ENCODE results near the gene HDAC4.

The HDAC4 gene

GRCh38 chr2:239429473-239430350 lies 28.9 kb upstream of the HDAC4 start:
- in situ Hi-C loops (cut with MboI; ENCODE audit: low sequenced_read_pairs): no loop called here

GRCh38 chr2:239425631-239426030 lies 24.8 kb upstream of the HDAC4 start:
- in situ Hi-C loops (cut with MboI; ENCODE audit: low sequenced_read_pairs): no loop called here

GRCh38 chr2:239424337-239425045 lies 23.7 kb upstream of the HDAC4 start:
- in situ Hi-C loops (cut with MboI; ENCODE audit: low sequenced_read_pairs): no loop called here

DNA sequence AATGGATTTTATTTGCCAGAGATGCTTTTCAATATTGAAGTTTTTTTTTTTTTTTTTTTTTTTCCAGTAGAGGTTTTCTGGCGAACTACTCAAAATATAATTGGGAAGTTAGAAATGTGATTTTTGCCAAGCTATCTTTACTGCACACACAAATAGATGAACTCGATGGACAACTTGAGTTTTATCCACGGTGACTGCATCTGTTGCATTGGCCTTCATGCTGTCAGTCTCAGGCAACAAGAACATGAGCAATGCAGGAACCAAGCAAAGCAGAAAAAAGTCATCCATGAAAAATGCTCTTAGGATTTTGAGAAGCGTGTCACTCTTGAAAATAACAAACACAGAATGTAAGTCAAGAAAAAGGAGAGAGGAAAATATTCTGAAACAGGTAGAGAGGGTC lies 22.7 kb upstream of the HDAC4 start:
- in situ Hi-C loops (cut with MboI; ENCODE audit: low sequenced_read_pairs): no loop called here

DNA sequence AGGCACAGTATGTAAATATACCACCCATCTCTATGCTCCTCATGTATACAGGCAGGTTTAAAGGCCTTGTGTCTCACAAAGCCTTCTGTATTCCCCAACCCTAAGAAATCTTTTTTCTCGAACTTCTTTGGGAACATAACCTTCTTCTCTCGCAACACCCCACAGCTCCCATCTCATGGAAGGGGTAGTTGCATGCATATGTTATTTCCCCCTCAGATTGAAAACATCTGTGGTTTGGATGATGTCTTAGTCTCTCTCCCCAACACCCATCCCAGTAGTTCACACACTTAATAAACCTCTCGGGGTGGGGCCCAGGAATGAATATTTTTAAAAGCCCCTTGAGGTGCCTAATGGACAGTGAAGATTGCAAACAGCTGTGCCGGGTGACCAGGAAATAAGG lies 21.0 kb upstream of the HDAC4 start:
- in situ Hi-C loops (cut with MboI; ENCODE audit: low sequenced_read_pairs): no loop called here

GRCh38 chr2:239420082-239420481 lies 19.3 kb upstream of the HDAC4 start:
- in situ Hi-C loops (cut with MboI; ENCODE audit: low sequenced_read_pairs): no loop called here

DNA sequence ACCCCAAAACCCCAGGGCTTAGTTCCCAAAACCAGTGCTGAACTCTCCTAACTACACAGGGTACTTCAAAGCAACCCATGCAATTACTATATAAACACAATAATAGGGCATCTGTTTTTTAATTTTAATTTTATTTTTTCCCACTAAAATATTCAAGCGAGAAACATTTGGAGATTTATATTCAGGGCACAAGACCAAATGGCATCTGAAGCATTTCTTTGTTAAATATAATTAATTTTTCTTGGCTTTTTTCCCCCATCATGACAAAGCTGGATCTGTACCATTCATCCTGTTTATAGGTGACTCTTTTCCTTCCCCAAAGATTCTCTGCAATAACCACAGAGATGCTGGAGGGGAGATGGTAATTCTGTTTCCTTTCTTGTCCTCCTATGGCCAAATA lies 18.1 kb upstream of the HDAC4 start:
- in situ Hi-C loops (cut with MboI; ENCODE audit: low sequenced_read_pairs): no loop called here

DNA sequence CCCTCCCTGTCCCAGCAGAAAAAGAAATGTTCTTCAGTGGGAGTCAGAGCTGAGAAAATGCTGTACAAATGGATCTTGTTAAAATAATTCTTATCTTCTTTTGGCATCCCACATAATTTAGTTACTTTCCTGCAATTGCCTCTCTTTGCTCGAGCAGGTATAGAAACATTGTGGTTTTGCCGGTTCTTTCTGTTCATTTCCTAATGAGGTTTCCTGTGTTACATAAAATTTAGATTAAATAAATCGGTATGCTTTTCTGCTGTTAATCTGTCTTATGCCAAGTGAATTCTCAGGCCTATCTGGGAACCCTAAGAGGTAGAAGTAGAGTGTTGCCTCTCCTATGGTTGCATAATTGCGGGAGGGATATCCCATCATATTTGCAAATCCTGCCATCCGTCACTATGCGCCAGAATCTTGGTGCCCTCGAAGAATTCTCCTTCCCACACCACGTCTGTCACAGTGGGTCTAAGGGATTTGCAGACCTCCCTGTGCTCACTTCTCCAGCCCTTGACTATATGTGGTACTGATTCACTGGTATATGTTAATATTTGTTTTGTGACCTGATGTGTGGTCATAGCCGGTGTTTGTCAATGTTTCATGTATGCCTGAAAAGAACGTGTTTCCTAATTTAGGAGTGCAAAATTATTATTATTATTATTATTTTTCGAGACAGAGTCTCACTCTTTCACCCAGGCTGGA lies 12.2 kb upstream of the HDAC4 start:
- in situ Hi-C loops (cut with MboI; ENCODE audit: low sequenced_read_pairs): no loop called here

- in situ Hi-C loops (cut with MboI; ENCODE audit: low sequenced_read_pairs): no loop called here
Measured at GRCh38 chr2:239411549-239412319, 10.9 kb upstream of the HDAC4 start.

DNA sequence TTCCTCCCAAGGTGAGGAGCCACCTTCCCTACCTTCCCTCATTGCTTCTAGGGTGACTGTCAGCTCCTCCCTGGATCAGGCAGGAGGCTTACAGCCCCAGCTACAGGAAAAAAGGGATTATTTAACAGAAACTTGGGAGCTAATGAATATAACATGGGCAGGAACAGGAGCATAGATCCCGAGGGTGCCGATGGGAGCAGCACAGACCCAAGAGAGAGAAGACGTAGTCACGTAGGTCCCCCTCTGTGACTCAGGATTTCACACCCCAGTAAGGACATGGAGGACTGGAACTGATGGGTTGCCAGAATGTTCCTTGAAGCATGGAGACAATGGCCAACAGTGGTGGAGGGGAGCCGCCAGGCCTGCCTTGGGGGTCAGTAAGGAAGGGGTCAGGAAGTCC lies 10.3 kb upstream of the HDAC4 start:
- in situ Hi-C loops (cut with MboI; ENCODE audit: low sequenced_read_pairs): no loop called here

DNA sequence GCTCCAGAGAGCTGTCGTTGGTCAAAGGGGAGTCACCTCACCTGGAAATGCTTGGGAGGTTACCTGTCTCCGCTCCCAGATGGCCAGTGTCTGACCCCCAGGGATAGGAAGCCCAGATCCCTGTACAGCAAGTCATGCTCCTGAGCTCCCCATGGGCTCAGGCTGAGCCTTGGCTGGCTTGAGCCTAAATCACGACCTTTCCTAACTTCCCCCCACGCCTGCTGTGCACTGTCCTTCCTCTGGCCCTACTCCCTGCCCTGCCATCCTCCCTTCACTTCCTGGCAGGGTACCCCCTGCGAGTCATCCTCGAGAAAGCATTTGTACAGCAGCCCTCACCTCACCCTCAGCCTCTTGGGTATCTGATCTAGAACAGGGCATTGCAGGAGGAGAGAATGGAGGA lies 9.2 kb upstream of the HDAC4 start:
- in situ Hi-C loops (cut with MboI; ENCODE audit: low sequenced_read_pairs): no loop called here

GRCh38 chr2:239407112-239407511 lies 6.3 kb upstream of the HDAC4 start:
- in situ Hi-C loops (cut with MboI; ENCODE audit: low sequenced_read_pairs): no loop called here

GRCh38 chr2:239406316-239406995 lies 5.6 kb upstream of the HDAC4 start:
- in situ Hi-C loops (cut with MboI; ENCODE audit: low sequenced_read_pairs): no loop called here

DNA sequence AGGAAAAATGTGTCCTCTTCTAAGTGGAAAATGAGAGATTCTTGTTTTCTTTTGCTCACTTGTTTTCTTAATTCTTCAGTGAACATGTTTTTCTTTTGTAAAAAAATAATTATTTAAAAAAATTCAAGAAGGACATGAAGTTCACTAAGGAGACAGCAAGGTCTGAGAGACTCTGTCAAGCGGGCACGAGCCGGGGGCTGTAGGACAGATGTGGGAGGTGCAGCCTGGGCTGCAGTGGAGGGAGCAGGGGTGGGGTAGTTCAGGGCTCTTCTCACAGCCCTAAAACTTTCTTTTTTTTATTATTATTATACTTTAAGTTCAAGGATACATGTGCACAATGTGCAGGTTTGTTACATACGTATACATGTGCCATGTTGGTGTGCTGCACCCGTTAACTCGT lies 4.3 kb upstream of the HDAC4 start:
- in situ Hi-C loops (cut with MboI; ENCODE audit: low sequenced_read_pairs): no loop called here

DNA sequence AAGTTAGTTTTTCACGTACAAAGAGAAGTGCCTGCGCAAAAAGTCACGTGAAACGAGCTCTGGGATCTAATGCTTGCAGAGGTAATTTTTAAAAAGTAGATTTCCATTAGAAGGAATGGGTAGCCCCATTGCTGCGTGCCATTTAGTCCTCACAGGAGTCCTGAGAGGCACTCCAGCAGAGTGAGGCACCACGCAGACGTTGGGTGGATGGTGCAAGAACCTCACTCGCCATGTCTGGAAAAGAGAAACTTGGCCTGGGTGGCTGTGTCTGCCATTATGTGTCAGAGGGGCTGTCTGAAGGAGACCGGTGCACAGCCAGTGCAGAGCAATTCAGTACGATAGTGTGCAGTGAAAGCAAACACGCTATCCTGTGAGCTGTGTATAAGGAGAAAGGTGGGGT lies 1.8 kb upstream of the HDAC4 start:
- in situ Hi-C loops (cut with MboI; ENCODE audit: low sequenced_read_pairs): no loop called here

GRCh38 chr2:239401881-239402233 lies 1.0 kb upstream of the HDAC4 start:
- in situ Hi-C loops (cut with MboI; ENCODE audit: low sequenced_read_pairs): no loop called here

- in situ Hi-C loops (cut with MboI; ENCODE audit: low sequenced_read_pairs): no loop called here
Measured at GRCh38 chr2:239401067-239401880, 454 bp upstream of the HDAC4 start.

- in situ Hi-C loops (cut with MboI; ENCODE audit: low sequenced_read_pairs): no loop called here
Measured at GRCh38 chr2:239399921-239400595, 762 bp downstream of the HDAC4 start.

- in situ Hi-C loops (cut with MboI; ENCODE audit: low sequenced_read_pairs): no loop called here
Measured at GRCh38 chr2:239399433-239399920, 1.3 kb downstream of the HDAC4 start.

All from HL-60/S4 treated with phorbol 12-myristate 13-acetate at 8.2 ng/mL for 4 days and 3 days (cell line).